Activated CD8-positive, alpha-beta T cell treated with anti-CD3 and anti-CD28 coated beads for 36 hours (primary cell): ENCODE results near the gene ERGIC1. TPM values are rescaled to one million over a fixed set of nuclear protein-coding genes. Genes with fewer than 3 reads are reported as not detected.

Source experiments
- ATAC-seq: fragments of 200-7000 bp; cut with Tn5 transposase; one replicate; pipeline ENCODE4 v1.10.0; 2021; ENCODE audit warnings: mild to moderate bottlenecking, moderate library complexity
- CTCF ChIA-PET: fragments of 350-600 bp; sonication (Branson Sonifier 250); formaldehyde crosslinking; loops from one replicate; lab custom pipeline; 2021; ENCODE audit warnings: antibody characterized with exemption; lab: Charles Lee
- POLR2A ChIA-PET: fragments of 350-600 bp; sonication (Branson Sonifier 250); formaldehyde crosslinking; loops from one replicate; lab custom pipeline; 2021; ENCODE audit warnings: antibody characterized with exemption; lab: Charles Lee
- DNase-seq: peaks from one replicate; pipeline ENCODE4 v3.0.0-alpha.2; 2020
- H3K27ac Mint-ChIP-seq: one replicate; pipeline ENCODE4 v1.8.0; 2021; ENCODE audit warnings: mild to moderate bottlenecking, mixed read lengths
- H3K27me3 Mint-ChIP-seq: one replicate; pipeline ENCODE4 v1.8.0; 2021; ENCODE audit warnings: mixed read lengths
- H3K36me3 Mint-ChIP-seq: one replicate; pipeline ENCODE4 v1.8.0; 2021; ENCODE audit warnings: low read depth, mixed read lengths
- H3K4me1 Mint-ChIP-seq: one replicate; pipeline ENCODE4 v1.8.0; 2021; ENCODE audit warnings: low read depth, mixed read lengths
- H3K4me3 Mint-ChIP-seq: one replicate; pipeline ENCODE4 v1.8.0; 2021; ENCODE audit warnings: mild to moderate bottlenecking, moderate library complexity, mixed read lengths
- H3K9me3 Mint-ChIP-seq: one replicate; pipeline ENCODE4 v1.8.0; 2021; ENCODE audit warnings: mixed read lengths
- CTCF ChIP-seq: fragments of 200-600 bp; IDR thresholded peaks from one replicate; pipeline ENCODE4 v1.8.0; 2022; ENCODE audit warnings: antibody characterized with exemption, mild to moderate bottlenecking
- intact Hi-C: fragments of 100-400 bp; cut with micrococcal nuclease; formaldehyde crosslinking; loops from one replicate; pipeline ENCODE4 v1.10.0; 2022
- total RNA-seq, 2 experiments: library from RNA; stranded (reverse); gene quantifications; one replicate each; pipeline ENCODE4 v1.2.3, GENCODE V29; 2021

Gene ERGIC1
- total RNA-seq, 2 experiments from 2014 or later = 56.1 to 57.0 TPM

- no peaks in the 10 kb centered on the region for H3K9me3 Mint-ChIP-seq
- CTCF ChIA-PET = interaction anchor here (1.0 to 1.8 kb wide), 4 partner anchors 20 to 127 kb away, joined by 3 to 5 read pairs (median 4); partner anchors contain the start of gene DUSP1
- ATAC-seq (no peak), DNase-seq (no peak)
- TF ChIP-seq CTCF = no peak
- H3K4me3 Mint-ChIP-seq = no peak overlapping the region
- H3K36me3 Mint-ChIP-seq = peaks cover 2% of the 10 kb centered on the region
- POLR2A ChIA-PET = interaction anchor here (1.5 kb wide), 1 partner anchor 12 kb away, joined by 4 read pairs; no protein-coding TSS in a partner anchor
- intact Hi-C loops = no loop called here
- H3K27me3 Mint-ChIP-seq = no peaks in the 10 kb centered on the region
- peaks cover 36% of the 10 kb centered on the region for H3K4me1 Mint-ChIP-seq
- H3K27ac Mint-ChIP-seq = no peak overlapping the region
Measured at GRCh38 chr5:172840432-172841154, 6.5 kb downstream of the ERGIC1 start.

DNA sequence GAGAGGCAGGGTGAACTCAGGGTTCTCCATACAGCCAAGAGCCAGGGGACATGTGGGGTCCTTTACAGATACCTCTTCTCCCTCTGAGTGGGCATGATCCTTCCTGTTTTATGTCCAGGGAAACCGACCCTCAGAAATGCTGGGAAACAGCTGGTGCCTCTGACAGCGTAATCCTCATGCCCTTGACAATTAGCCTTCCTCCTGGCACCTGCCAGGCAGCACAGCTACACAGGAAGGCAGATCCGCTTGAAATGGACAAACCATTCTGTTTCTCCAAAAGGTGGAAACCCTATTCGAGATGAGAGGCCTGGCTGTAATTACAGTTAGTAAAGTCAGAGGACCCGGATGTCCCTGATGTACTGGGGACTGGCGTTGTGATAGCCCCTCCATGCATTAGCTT lies 7.2 kb downstream of the ERGIC1 start:
- ChIA-PET CTCF (interaction anchor here (1.0 to 1.2 kb wide), 3 partner anchors 71 to 128 kb away, joined by 3 to 5 read pairs (median 4); partner anchors contain the start of gene DUSP1), POLR2A (interaction anchor here (1.5 kb wide), 1 partner anchor 12 kb away, joined by 4 read pairs; no protein-coding TSS in a partner anchor)

DNA sequence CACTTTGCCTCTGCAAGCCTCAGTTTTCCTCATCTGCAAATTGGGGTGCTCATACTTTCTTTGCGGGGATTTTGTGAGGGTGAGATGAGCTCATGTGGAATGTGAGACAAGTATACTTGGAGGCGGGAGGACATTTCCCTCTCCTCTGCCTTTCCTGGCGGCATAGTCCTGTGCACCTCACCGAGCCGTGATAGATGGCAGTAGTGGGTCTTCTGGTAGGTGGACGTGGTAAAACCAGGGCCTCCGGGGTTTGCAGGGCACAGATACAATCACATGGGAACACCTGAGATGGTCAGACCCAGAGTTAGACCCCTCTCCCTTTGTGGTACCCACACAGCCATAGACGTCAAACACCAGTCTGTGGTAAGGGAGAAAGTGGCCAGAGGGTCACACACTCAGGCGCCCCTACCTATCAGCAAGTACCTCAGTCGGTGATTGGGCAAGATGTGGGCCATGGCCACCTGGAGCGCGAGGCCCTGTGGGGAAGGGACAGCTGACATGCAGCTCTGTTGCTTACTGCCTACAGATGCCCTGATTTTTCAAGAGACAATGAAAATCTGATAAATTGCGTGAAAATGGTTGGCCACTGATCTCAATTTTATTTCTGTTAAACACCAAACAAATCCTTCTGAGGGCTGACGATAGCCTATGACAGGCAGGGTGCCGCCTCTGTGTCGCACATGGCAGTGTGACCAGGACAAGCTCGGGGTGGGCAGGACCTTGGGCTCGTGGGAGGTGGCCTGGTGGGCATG lies 9.9 kb downstream of the ERGIC1 start:
- ChIA-PET POLR2A (no interaction called here), CTCF (no interaction called here)
- TF ChIP-seq CTCF = no peak
- Mint-ChIP-seq H3K9me3 (no peaks in the 10 kb centered on the region), H3K4me3 (no peak overlapping the region), H3K36me3 (peaks cover 2% of the 10 kb centered on the region), H3K27ac (no peak overlapping the region), H3K27me3 (no peaks in the 10 kb centered on the region), H3K4me1 (peaks cover 24% of the 10 kb centered on the region)
- no peak for ATAC-seq
- intact Hi-C loops = no loop called here
- no peak for DNase-seq

More for the DNA sequence above, 7.2 kb downstream of the ERGIC1 start:
- Mint-ChIP-seq H3K9me3 (no peaks in the 10 kb centered on the region), H3K27me3 (no peaks in the 10 kb centered on the region), H3K4me3 (no peak overlapping the region), H3K27ac (no peak overlapping the region), H3K4me1 (peaks cover 32% of the 10 kb centered on the region), H3K36me3 (peaks cover 2% of the 10 kb centered on the region)
- ATAC-seq (no peak), DNase-seq (no peak)
- no peak for TF ChIP-seq CTCF
- intact Hi-C loops = no loop called here

DNA sequence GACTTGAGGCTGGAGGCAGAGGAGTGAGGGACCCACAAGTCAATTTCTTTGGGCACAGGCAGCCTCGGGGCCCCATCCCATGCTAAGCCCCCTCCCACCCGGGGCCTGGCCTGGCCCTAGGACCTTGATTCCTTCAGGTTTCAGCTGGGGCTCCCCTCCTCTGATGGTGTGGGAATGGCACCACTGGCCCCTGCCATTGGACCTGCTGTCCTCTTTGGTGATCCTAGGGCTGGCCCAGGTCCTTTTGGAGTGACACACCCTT lies 10.5 kb downstream of the ERGIC1 start:
- DNase-seq (no peak), ATAC-seq (no peak)
- no peaks in the 10 kb centered on the region for H3K9me3 Mint-ChIP-seq
- H3K27ac Mint-ChIP-seq = no peak overlapping the region
- peaks cover 2% of the 10 kb centered on the region for H3K36me3 Mint-ChIP-seq
- intact Hi-C loops = no loop called here
- ChIA-PET CTCF (no interaction called here), POLR2A (no interaction called here)
- H3K4me3 Mint-ChIP-seq = no peak overlapping the region
- TF ChIP-seq CTCF = no peak
- no peaks in the 10 kb centered on the region for H3K27me3 Mint-ChIP-seq
- peaks cover 29% of the 10 kb centered on the region for H3K4me1 Mint-ChIP-seq

- CTCF ChIA-PET = no interaction called here
- no peak for DNase-seq
- no peaks in the 10 kb centered on the region for H3K9me3 Mint-ChIP-seq
- intact Hi-C loops = no loop called here
- H3K4me3 Mint-ChIP-seq = no peak overlapping the region
- no peak for TF ChIP-seq CTCF
- no peak overlapping the region for H3K27ac Mint-ChIP-seq
- H3K27me3 Mint-ChIP-seq = no peaks in the 10 kb centered on the region
- POLR2A ChIA-PET = no interaction called here
- H3K4me1 Mint-ChIP-seq = peaks cover 34% of the 10 kb centered on the region
- peaks cover 2% of the 10 kb centered on the region for H3K36me3 Mint-ChIP-seq
- ATAC-seq = no peak
Measured at GRCh38 chr5:172845154-172845553, 11.1 kb downstream of the ERGIC1 start.
